ENCODE data around the gene KDM4C.

KDM4C gene

DNA sequence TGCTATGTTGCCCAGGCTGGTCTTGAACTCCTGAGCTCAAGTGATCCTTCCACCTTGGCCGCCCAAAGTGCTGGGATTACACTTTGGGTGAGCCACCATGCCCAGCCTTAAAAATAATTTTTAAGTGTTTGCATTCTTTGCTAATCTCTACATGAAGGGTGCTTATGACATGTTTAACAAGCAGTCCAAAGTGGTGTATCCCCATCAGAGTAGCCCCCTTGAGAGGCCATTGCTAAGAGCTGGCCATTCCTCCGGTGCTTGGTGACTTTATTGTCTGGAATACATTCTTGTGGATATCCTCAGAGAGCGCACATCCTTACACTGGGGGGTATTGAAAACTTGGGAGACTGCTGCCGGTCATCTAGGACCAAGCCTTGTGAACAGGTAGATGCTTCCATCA, 395.4 kb downstream of the KDM4C start:
- TF ChIP-seq, protein P1, sequence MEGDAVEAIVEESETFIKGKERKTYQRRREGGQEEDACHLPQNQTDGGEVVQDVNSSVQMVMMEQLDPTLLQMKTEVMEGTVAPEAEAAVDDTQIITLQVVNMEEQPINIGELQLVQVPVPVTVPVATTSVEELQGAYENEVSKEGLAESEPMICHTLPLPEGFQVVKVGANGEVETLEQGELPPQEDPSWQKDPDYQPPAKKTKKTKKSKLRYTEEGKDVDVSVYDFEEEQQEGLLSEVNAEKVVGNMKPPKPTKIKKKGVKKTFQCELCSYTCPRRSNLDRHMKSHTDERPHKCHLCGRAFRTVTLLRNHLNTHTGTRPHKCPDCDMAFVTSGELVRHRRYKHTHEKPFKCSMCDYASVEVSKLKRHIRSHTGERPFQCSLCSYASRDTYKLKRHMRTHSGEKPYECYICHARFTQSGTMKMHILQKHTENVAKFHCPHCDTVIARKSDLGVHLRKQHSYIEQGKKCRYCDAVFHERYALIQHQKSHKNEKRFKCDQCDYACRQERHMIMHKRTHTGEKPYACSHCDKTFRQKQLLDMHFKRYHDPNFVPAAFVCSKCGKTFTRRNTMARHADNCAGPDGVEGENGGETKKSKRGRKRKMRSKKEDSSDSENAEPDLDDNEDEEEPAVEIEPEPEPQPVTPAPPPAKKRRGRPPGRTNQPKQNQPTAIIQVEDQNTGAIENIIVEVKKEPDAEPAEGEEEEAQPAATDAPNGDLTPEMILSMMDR (IDR thresholded peaks at IDR 0.05) = no peak
- Histone ChIP-seq H3K4me3 (no peak overlapping the region), H3K27ac (no peak overlapping the region)
- no peak for DNase-seq (ENCODE audit: low spot score)

DNA sequence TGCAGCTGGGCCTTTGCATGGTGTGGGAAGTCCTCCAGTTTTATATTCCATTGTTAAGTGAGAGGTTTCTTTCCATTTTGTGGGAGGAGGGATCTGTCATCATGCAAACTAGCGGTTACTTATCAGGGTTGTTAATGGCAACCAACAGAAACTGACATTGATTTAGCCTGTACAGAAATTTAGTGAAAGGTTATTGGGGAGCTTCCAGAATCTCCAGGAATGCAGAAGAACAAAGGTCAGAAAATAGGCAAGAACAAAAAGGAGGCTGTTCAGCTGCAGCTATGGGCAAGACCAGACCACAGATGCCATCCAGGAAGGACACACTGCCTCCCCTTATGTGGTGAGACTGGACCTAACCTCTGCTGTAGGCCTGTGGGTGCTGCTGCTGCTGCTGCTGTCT, 395.8 kb downstream of the KDM4C start:
- Histone ChIP-seq H3K27ac (no peak overlapping the region), H3K4me3 (no peak overlapping the region)
- TF ChIP-seq, protein P1 (IDR thresholded peaks at IDR 0.05) = no peak
- DNase-seq (ENCODE audit: low spot score) = no peak

DNA sequence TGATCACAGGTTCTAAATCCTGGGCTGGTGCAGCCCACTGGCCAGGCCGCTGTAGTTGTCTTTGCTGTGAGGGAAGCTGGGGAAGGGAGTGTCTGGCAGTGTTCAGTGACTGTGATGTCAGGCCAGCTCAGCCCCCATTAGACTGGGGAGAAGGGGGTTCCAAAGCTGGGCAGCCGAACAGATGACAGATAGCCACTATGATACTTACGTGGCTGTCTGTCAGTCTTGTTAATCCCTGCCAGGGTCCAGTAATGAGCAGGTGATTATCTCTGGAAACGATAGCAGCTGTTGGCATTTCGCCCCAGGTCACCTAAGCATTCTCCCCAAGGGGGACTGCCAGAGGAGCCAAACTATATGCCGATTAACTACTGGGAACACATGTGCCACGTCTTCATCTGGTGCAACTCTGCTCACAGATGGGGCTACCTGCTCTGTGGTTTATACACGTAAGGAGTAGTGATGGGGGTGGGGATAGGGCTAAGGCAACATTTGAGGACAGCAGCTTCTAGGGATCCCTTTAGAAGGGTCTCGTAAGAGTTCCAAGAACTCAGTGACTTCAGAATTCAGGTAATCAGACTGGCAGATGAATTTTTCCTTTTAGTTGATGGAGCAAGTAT, 396.3 kb downstream of the KDM4C start:
- TF ChIP-seq, protein P1 (IDR thresholded peaks at IDR 0.05) = no peak
- Histone ChIP-seq H3K4me3 (no peak overlapping the region), H3K27ac (no peak overlapping the region)
- DNase-seq (ENCODE audit: low spot score) = no peak

DNA sequence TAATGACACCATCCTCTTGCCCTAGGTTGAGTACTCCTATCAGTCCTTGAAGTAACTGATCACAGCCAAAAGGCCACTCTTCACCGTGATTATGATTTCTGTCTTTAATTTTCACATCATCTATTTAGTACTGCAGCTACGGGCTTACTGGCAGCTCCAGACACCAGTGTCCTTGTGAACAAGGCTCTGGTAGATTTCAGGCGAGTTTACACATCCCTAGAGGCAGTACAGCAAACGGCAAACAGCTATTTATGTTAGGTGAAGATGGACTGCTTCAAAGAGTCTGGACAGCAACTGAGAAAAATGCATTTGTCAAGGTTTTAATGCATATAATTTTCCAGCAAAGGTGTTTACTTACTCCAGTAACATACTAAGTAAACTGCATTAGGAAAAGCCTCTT, 396.9 kb downstream of the KDM4C start:
- Histone ChIP-seq H3K4me3 (no peak overlapping the region), H3K27ac (no peak overlapping the region)
- TF ChIP-seq, protein P1 (IDR thresholded peaks at IDR 0.05) = no peak
- DNase-seq (ENCODE audit: low spot score) = no peak

DNA sequence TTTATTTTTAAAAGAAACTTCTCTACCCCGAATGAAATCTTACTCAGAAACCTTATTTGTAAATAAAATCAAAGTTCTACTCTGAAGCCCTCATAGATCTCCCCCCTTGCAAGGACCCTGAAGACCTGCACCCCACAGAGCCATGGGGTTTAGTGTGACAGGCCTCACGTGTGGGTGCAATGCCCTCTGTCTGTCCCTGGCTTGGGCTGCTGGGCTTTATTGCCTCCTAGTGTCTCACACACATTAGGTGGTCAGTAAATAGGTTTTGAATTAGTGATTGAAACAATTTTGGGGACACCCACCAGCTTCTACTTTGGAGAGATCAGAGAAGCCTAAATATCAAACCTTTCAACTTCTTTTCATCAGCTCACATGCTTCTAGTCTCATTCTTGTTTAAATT, 403.7 kb downstream of the KDM4C start:
- Histone ChIP-seq H3K27ac (no peak overlapping the region), H3K4me3 (no peak overlapping the region)
- no peak for DNase-seq (ENCODE audit: low spot score)
- TF ChIP-seq, protein P1 (IDR thresholded peaks at IDR 0.05) = no peak

DNA sequence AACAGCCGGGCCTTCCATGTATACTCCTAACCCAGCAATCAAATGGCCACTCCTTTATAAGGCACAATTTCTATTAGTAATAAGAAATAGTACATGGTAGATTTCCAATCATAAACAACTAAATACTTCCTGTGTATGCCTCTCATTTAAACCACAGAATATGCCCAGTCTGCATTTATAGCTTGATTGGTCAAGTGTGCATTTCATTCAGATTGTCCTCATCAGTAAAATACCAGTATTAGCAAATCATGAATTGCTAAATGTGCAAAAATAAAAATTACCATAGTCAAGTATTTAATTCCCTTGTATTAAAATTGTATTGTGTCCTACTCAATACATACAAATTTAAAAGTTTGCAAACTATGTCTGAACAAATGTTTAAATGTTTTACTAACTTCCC, 406.2 kb downstream of the KDM4C start:
- DNase-seq (ENCODE audit: low spot score) = no peak
- TF ChIP-seq, protein P1 (IDR thresholded peaks at IDR 0.05) = no peak
- H3K4me3 ChIP-seq = no peak overlapping the region
- H3K27ac ChIP-seq = no peak overlapping the region

DNA sequence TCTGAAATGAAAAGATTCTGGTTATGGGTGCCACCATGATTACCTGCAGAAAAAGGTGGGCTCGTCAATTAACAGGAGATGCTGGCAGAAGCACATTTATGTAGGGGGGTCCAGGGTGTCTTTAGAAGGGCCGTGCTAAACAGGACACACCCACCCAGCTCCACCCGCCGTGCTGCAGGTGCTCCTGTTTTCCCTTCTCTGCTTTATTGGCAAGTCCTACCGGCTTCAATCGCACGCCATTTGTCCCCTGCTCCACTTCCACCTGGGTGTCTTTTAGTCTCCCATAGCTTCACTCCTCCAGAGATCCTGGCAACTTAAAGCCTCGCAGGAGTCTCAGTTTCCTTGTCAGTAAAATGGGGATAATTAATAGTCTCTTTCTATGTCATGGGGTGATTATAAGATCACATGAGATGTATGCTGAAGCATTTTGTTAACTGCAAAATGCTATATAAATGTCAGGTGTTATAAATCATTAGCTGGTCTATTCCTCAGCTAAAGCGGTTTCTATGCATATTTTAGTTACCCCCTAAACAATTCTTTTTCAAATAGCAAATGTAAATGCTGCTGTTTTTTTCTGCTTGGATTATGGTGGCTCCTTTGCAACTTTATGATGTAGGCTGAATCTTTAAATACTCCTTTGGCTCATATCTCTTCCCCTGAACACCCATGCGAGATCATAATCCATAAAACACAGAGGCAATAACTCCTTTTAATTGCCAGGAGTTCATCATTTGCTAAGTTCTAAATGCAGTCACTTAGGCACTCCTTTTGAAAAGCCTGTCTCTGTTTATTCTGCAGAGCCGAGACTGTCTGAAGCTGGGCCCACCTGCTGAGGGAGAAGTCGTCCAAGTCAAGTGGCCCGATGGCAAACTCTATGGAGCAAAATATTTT, 406.9 kb downstream of the KDM4C start:
- TF ChIP-seq, protein P1 (IDR thresholded peaks at IDR 0.05) = no peak
- no peak overlapping the region for H3K4me3 ChIP-seq
- no peak overlapping the region for H3K27ac ChIP-seq
- DNase-seq (ENCODE audit: low spot score) = no peak

Measured in coronary artery (tissue), 2 donors.